Adrenal gland (tissue), 5 donors: ENCODE results near the gene GUCY2F.

Experiments
- POLR2A ChIP-seq, 2 donors: fragments of 450-650 bp; IDR thresholded peaks; one replicate each; pipeline ENCODE4 v1.6.1; 2017; ENCODE audit warnings: antibody characterized with exemption in 2 of 2, mild to moderate bottlenecking in 2 of 2, moderate library complexity in 1 of 2
- TF ChIP-seq, protein P1 (sequence below), 6 experiments: fragments of 450-650 bp in 4 of 6; fragments of 200-600 bp in 2 of 6; sonication (generic) in 1 of 6; IDR thresholded peaks; 1 replicate in 5 of 6; 2 replicates in 1 of 6; pipeline versions ENCODE4 v1.5.1 to v1.8.0; 2016 to 2021; ENCODE audit warnings: antibody characterized with exemption in 6 of 6, mild to moderate bottlenecking in 2 of 6, moderate library complexity in 1 of 6
- donor health status: DM: no; HTN: no; CAD: no.

DNA sequence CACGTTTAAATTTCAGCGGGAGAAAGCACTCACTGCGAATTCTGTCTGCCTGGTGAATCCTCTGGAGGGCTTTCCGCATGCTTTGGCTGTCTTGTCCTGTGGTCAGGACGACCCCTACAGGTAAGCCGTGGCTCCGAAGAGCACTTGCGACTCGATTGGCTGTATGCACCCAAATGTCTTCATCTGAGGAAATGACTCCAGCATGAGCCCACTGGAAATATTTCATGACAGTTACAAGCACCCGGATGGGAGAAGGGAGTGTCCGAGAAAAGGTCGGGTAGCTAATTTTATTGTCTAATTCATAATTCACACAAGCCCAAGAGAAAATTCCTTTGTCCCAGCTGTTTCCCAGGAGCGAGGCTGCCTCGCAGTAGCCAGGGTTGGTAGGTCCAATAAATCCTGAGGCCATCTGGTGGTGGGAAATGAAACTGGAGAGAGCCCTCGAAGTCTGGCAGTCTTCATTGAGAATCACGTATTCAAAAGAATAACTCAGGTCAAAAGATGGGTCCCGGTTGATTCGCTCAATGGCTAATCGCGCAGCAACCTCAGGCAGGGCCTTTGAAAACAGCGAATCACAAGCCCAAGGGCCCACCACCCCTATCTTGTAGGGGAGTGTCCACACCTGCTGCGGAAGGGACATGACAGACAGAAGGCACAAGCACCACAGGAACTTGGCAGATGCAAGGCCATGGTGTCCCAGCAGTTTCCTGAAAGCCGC lies 6.6 kb downstream of the GUCY2F start:
- TF ChIP-seq, protein P1, sequence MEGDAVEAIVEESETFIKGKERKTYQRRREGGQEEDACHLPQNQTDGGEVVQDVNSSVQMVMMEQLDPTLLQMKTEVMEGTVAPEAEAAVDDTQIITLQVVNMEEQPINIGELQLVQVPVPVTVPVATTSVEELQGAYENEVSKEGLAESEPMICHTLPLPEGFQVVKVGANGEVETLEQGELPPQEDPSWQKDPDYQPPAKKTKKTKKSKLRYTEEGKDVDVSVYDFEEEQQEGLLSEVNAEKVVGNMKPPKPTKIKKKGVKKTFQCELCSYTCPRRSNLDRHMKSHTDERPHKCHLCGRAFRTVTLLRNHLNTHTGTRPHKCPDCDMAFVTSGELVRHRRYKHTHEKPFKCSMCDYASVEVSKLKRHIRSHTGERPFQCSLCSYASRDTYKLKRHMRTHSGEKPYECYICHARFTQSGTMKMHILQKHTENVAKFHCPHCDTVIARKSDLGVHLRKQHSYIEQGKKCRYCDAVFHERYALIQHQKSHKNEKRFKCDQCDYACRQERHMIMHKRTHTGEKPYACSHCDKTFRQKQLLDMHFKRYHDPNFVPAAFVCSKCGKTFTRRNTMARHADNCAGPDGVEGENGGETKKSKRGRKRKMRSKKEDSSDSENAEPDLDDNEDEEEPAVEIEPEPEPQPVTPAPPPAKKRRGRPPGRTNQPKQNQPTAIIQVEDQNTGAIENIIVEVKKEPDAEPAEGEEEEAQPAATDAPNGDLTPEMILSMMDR (IDR thresholded peaks at IDR 0.05): peak; percentile 19 to 57 (median 40)
- TF ChIP-seq POLR2A (IDR thresholded peaks at IDR 0.05): no peak
